ENCODE measurements around the gene CCR3. TPM values are rescaled to one million over a fixed set of nuclear protein-coding genes. Genes with fewer than 3 reads are reported as not detected.

CCR3 gene
- total and polyA plus RNA-seq, 7 donors: 0.04 to 0.69 TPM; not detected in 5

DNA sequence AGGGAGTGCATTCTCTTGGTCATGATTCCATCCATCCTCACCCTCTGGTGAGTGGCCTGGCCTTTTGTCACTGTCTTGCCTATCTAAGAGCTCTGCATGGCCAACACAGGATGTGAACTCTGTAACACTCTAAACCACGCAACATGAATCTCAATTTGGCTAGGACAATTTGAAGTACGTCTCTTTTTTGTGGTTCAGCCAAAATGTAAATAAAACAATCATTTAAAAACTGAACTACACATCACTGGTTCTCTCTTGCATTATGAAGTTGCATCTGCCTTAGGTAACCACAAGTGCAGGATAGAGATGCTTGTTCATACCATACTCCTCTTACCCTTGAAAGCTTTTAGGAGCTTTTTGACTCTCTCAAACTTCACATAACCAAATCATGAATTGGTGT lies 27.3 kb downstream of the CCR3 start:
- no peak for DNase-seq
- Histone ChIP-seq H3K4me1 (peaks cover 0 to 13% (median 6%) of the 10 kb centered on the region in 4 donors), H3K27ac (no peak overlapping the region), H3K4me3 (no peak overlapping the region), H3K27me3 (no peaks in the 10 kb centered on the region), H3K36me3 (no peaks in the 10 kb centered on the region), H3K9me3 (no peaks in the 10 kb centered on the region)
- TF ChIP-seq POLR2A (IDR thresholded peaks at IDR 0.05): no peak
- TF ChIP-seq POLR2AphosphoS5 (IDR thresholded peaks at IDR 0.05): no peak
- TF ChIP-seq, protein P1, sequence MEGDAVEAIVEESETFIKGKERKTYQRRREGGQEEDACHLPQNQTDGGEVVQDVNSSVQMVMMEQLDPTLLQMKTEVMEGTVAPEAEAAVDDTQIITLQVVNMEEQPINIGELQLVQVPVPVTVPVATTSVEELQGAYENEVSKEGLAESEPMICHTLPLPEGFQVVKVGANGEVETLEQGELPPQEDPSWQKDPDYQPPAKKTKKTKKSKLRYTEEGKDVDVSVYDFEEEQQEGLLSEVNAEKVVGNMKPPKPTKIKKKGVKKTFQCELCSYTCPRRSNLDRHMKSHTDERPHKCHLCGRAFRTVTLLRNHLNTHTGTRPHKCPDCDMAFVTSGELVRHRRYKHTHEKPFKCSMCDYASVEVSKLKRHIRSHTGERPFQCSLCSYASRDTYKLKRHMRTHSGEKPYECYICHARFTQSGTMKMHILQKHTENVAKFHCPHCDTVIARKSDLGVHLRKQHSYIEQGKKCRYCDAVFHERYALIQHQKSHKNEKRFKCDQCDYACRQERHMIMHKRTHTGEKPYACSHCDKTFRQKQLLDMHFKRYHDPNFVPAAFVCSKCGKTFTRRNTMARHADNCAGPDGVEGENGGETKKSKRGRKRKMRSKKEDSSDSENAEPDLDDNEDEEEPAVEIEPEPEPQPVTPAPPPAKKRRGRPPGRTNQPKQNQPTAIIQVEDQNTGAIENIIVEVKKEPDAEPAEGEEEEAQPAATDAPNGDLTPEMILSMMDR (IDR thresholded peaks at IDR 0.05): no peak
- TF ChIP-seq EP300 (IDR thresholded peaks at IDR 0.05): no peak
- intact Hi-C loops (cut with DNase I): no loop called here
- 48 to 81% methylated on average over 2 of the region's 2 CpGs for WGBS, 2 donors

DNA sequence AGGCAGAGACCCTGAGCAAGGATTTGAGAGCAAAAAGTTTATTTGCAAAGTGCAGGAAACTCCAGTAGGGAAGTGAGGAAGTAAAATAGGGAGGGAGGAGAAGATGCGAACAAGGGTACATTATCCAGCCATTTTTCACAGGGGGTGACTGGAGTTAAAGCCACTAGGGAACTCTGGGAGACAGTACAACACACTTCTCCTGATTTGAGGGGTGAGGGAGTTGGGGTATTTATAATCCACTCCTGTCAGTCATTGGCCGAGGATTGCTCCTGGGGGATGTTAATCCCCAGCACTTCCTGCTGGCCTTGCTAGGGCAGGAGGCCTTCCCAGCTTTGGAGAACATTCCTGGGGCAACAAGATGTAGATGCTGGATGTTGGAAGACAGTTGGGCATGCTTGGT lies 28.2 kb downstream of the CCR3 start:
- TF ChIP-seq POLR2A (IDR thresholded peaks at IDR 0.05) (no peak), POLR2AphosphoS5 (IDR thresholded peaks at IDR 0.05) (no peak), EP300 (IDR thresholded peaks at IDR 0.05) (no peak)
- TF ChIP-seq, protein P1 (IDR thresholded peaks at IDR 0.05): no peak
- peaks cover 0 to 13% (median 6%) of the 10 kb centered on the region in 4 donors for H3K4me1 ChIP-seq
- WGBS, 2 donors: 85 to 88% methylated on average over 2 of the region's 2 CpGs
- no peak overlapping the region for H3K4me3 ChIP-seq
- H3K27me3 ChIP-seq: no peaks in the 10 kb centered on the region
- no peak overlapping the region for H3K27ac ChIP-seq
- intact Hi-C loops (cut with DNase I): no loop called here
- H3K36me3 ChIP-seq: no peaks in the 10 kb centered on the region
- H3K9me3 ChIP-seq: no peaks in the 10 kb centered on the region
- no peak for DNase-seq

GRCh38 chr3:46271209-46271745 lies 29.0 kb downstream of the CCR3 start:
- no peaks in the 10 kb centered on the region for H3K9me3 ChIP-seq
- peaks cover 0 to 13% (median 6%) of the 10 kb centered on the region in 4 donors for H3K4me1 ChIP-seq
- H3K27me3 ChIP-seq: no peaks in the 10 kb centered on the region
- 41 to 62% methylated on average over 4 of the region's 4 CpGs for WGBS, 2 donors
- intact Hi-C loops (cut with DNase I): no loop called here
- no peaks in the 10 kb centered on the region for H3K36me3 ChIP-seq
- H3K4me3 ChIP-seq: no peak overlapping the region
- TF ChIP-seq, protein P1 (IDR thresholded peaks at IDR 0.05): no peak
- TF ChIP-seq POLR2AphosphoS5 (IDR thresholded peaks at IDR 0.05) (no peak), EP300 (IDR thresholded peaks at IDR 0.05) (no peak), POLR2A (IDR thresholded peaks at IDR 0.05) (no peak)
- no peak for DNase-seq
- no peak overlapping the region for H3K27ac ChIP-seq

DNA sequence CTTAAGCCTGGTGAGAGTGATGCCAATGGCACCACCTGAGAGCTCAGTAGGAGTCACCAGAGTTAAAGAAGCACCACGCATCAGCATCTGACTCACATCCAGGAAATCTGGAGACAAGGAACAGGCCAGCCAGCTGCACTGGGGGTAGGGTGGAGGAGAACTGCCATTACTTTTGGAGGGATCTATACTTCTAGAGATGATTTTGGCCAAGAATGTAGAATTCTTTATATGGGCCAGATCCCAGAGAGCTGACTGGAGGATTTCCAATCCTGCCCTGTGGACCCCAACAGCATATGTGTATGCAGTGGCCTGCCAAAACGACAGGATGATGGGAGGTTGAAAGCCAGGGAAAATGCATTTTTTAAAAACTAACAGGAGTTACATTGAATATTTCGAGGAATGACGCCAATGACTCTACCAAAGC lies 29.8 kb downstream of the CCR3 start:
- no peaks in the 10 kb centered on the region for H3K9me3 ChIP-seq
- intact Hi-C loops (cut with DNase I): no loop called here
- H3K4me3 ChIP-seq: no peak overlapping the region
- H3K4me1 ChIP-seq: peaks cover 0 to 13% (median 6%) of the 10 kb centered on the region in 4 donors
- no peak overlapping the region for H3K27ac ChIP-seq
- no peak for DNase-seq
- WGBS, 2 donors: 78% methylated on average over 4 of the region's 4 CpGs
- H3K36me3 ChIP-seq: no peaks in the 10 kb centered on the region
- TF ChIP-seq POLR2AphosphoS5 (IDR thresholded peaks at IDR 0.05) (no peak), POLR2A (IDR thresholded peaks at IDR 0.05) (no peak), EP300 (IDR thresholded peaks at IDR 0.05) (no peak)
- TF ChIP-seq, protein P1 (IDR thresholded peaks at IDR 0.05): no peak
- H3K27me3 ChIP-seq: no peaks in the 10 kb centered on the region

Measured in sigmoid colon (tissue), 7 donors.